DND-41 (cell line): ENCODE data around the gene MED12L.
A peak's percentile ranks its signal among the peaks of the same experiment; 100 is the strongest.

ENCODE experiments used
- ATAC-seq: fragments of 200-7000 bp; cut with Tn5 transposase; 3 replicates; pipeline ENCODE4 v1.9.1; 2021; ENCODE audit warnings: low read depth; ENCODE audit not compliant: insufficient read depth
- DNase-seq: peaks from one replicate; pipeline ENCODE4 v3.0.0-alpha.2; 2020
- H2AFZ ChIP-seq: 2 replicates; pipeline ENCODE4 v1.6.0; 2012; ENCODE audit warnings: low read depth, low read length
- H3K27ac ChIP-seq: 2 replicates; pipeline ENCODE4 v1.5.1; 2012; ENCODE audit warnings: low read length, inconsistent platforms
- H3K27me3 ChIP-seq: fragments of 200-600 bp; sonication (generic); 2 replicates; pipeline ENCODE4 v1.6.0; 2012; ENCODE audit warnings: low read length, mild to moderate bottlenecking, inconsistent platforms; ENCODE audit not compliant: insufficient read depth, poor library complexity
- H3K36me3 ChIP-seq: 2 replicates; pipeline ENCODE4 v1.5.1; 2012; ENCODE audit warnings: low read length, inconsistent platforms; ENCODE audit not compliant: insufficient read depth
- H3K4me1 ChIP-seq: 2 replicates; pipeline ENCODE4 v1.5.1; 2012; ENCODE audit warnings: mild to moderate bottlenecking, low read length; ENCODE audit not compliant: insufficient read depth
- H3K4me2 ChIP-seq: 2 replicates; pipeline ENCODE4 v1.6.0; 2012; ENCODE audit warnings: mild to moderate bottlenecking, moderate library complexity, low read length, inconsistent platforms; ENCODE audit not compliant: insufficient read depth
- H3K4me3 ChIP-seq, 2 experiments: fragments of 200-600 bp in 1 of 2; shearing (Covaris generic) in 1 of 2; 2 replicates each; pipeline ENCODE4 v1.5.1; 2012 to 2016; ENCODE audit warnings: inconsistent platforms in 2 of 2, low read length in 2 of 2, mild to moderate bottlenecking in 2 of 2, low read depth in 1 of 2, moderate library complexity in 1 of 2
- H3K79me2 ChIP-seq: 2 replicates; pipeline ENCODE4 v1.6.0; 2012; ENCODE audit warnings: low read length, inconsistent platforms; ENCODE audit not compliant: insufficient read depth
- H3K9ac ChIP-seq: 2 replicates; pipeline ENCODE4 v1.6.0; 2012; ENCODE audit warnings: low read depth, mild to moderate bottlenecking, inconsistent platforms, low read length, moderate library complexity
- H3K9me3 ChIP-seq: 2 replicates; pipeline ENCODE4 v1.5.1; 2012; ENCODE audit warnings: low read length, moderate library complexity, mild to moderate bottlenecking, inconsistent platforms; ENCODE audit not compliant: insufficient read depth, severe bottlenecking
- H4K20me1 ChIP-seq: 2 replicates; pipeline ENCODE4 v1.6.0; 2012; ENCODE audit warnings: low read length; ENCODE audit not compliant: insufficient read depth
- CTCF ChIP-seq: IDR thresholded peaks from 2 replicates; pipeline ENCODE4 v1.5.1; 2012; ENCODE audit warnings: borderline replicate concordance, low read length, moderate library complexity, mild to moderate bottlenecking; ENCODE audit not compliant: poor library complexity, severe bottlenecking; ENCODE audit errors: extremely low read depth
- EZH2 ChIP-seq: IDR thresholded peaks from 3 replicates; pipeline ENCODE4 v1.6.1; 2012; ENCODE audit warnings: borderline replicate concordance, low read depth, mild to moderate bottlenecking, moderate library complexity, low read length, inconsistent platforms; ENCODE audit not compliant: severe bottlenecking

MED12L gene

DNA sequence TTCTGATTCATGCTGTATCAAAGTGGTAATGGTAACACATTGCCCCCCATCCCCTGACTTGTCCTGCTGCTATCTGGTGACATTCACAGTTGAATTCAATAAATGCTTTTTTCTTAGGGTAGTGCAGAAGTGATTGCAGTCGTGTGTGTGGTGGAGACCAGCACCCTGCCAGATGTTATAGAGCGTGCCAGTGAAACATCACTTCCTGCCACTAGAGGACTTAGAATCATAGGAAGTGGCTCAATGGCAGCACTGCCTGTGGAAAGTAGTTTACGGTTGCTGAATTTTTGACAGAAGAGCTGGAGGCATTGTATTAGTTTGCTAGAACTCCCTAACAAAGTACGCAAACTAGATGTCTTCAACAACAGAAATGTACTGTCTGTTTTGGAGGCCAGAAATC lies 336.5 kb downstream of the MED12L start:
- Histone ChIP-seq H2AFZ (peak overlapping the region; percentile 0; the same call in 1 of the 2 replicates), H4K20me1 (no peaks in the 10 kb centered on the region)

DNA sequence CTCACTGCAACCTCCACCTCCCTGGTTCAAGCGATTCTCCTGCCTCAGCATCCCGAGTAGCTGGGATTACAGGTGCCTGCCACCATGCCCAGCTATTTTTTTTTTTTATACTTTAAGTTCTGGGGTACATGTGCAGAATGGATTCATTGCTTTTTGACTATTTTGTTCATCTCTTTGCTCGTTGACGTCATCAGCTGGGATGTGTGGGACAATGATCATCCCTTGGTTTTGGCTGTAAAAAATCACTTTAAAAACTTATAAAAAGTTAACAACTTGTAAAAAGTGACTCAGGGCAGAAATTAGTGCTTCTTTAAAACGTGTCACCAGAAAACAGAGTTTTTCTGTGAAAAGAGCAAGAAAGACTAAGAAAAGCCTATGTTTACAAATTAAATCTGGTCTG lies 337.6 kb downstream of the MED12L start:
- TF ChIP-seq EZH2 (no peak), CTCF (no peak)
- no peak for ATAC-seq

More for the DNA sequence above, 336.5 kb downstream of the MED12L start:
- TF ChIP-seq EZH2 (no peak), CTCF (peak; percentile 53)
- Histone ChIP-seq H3K9me3 (no peaks in the 10 kb centered on the region), H3K27me3 (no peaks in the 10 kb centered on the region), H3K79me2 (no peaks in the 10 kb centered on the region), H3K36me3 (no peaks in the 10 kb centered on the region), H3K9ac (no peak overlapping the region), H3K4me1 (peaks cover 3% of the 10 kb centered on the region; the same call in 1 of the 2 replicates), H3K4me3 (no peak overlapping the region), H3K27ac (no peak overlapping the region), H3K4me2 (no peak overlapping the region)
- DNase-seq (peak; percentile 29), ATAC-seq (peak; percentile 92)

GRCh38 chr3:151425627-151426340 lies 340.3 kb downstream of the MED12L start:
- no peak overlapping the region for H2AFZ ChIP-seq
- H3K4me1 ChIP-seq: peaks cover 3% of the 10 kb centered on the region; the same call in 1 of the 2 replicates
- no peak overlapping the region for H3K9ac ChIP-seq
- ATAC-seq (peak; percentile 37; the same call in 1 of the 3 replicates), DNase-seq (no peak)
- H3K36me3 ChIP-seq: peaks cover 2% of the 10 kb centered on the region; the same call in 1 of the 2 replicates
- no peak overlapping the region for H3K4me2 ChIP-seq
- H3K27me3 ChIP-seq: no peaks in the 10 kb centered on the region
- no peak overlapping the region for H3K27ac ChIP-seq
- H3K9me3 ChIP-seq: no peaks in the 10 kb centered on the region
- H3K79me2 ChIP-seq: no peaks in the 10 kb centered on the region
- H3K4me3 ChIP-seq: no peak overlapping the region
- no peaks in the 10 kb centered on the region for H4K20me1 ChIP-seq
- no peak for TF ChIP-seq EZH2
- TF ChIP-seq CTCF: peak; percentile 45

More for the DNA sequence above, 337.6 kb downstream of the MED12L start:
- peaks cover 3% of the 10 kb centered on the region; the same call in 1 of the 2 replicates for H3K4me1 ChIP-seq
- no peaks in the 10 kb centered on the region for H3K79me2 ChIP-seq
- H3K27ac ChIP-seq: no peak overlapping the region
- H3K36me3 ChIP-seq: no peaks in the 10 kb centered on the region
- H3K9me3 ChIP-seq: no peaks in the 10 kb centered on the region
- H3K27me3 ChIP-seq: no peaks in the 10 kb centered on the region
- no peak overlapping the region for H3K4me2 ChIP-seq
- H3K4me3 ChIP-seq: no peak overlapping the region
- no peak overlapping the region for H3K9ac ChIP-seq
- no peaks in the 10 kb centered on the region for H4K20me1 ChIP-seq
- DNase-seq: no peak
- no peak overlapping the region for H2AFZ ChIP-seq
